ENCODE measurements around the gene PTPRC. TPM values are rescaled to one million over a fixed set of nuclear protein-coding genes. Genes with fewer than 3 reads are reported as not detected.

PTPRC gene
- total RNA-seq, 1 donor from 2014 or later, result not detected

DNA sequence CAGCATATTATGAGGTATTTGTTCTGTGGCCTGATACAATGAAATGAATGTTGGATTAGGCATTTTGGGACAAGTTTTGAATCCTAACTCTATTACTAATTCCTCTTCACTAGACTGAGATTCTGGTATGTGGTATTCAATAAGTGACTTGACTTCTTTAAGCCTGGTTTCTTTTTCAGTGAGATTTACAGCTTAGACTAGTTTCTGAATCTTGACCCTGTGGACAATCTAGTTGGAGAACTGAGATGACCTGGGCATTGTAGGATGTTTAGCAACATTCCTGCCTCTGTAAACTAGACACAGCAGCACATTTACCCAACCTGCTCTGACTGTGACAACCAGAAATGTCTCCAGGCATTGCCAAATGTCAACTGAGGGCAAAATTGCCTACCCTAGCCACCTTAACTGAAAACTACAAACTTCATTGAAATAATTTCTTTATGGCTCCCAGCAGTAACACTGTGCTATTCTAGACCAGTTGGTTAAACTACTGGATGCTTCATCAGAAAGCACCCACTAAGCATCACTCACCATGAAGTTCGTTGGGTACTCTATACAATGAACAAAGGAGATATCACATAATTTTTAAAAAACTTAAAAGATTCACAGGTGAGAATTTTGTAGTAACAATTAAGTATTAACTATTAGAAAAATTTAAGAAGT is 16.8 kb downstream of the PTPRC start:
- TF ChIP-seq, protein P1, sequence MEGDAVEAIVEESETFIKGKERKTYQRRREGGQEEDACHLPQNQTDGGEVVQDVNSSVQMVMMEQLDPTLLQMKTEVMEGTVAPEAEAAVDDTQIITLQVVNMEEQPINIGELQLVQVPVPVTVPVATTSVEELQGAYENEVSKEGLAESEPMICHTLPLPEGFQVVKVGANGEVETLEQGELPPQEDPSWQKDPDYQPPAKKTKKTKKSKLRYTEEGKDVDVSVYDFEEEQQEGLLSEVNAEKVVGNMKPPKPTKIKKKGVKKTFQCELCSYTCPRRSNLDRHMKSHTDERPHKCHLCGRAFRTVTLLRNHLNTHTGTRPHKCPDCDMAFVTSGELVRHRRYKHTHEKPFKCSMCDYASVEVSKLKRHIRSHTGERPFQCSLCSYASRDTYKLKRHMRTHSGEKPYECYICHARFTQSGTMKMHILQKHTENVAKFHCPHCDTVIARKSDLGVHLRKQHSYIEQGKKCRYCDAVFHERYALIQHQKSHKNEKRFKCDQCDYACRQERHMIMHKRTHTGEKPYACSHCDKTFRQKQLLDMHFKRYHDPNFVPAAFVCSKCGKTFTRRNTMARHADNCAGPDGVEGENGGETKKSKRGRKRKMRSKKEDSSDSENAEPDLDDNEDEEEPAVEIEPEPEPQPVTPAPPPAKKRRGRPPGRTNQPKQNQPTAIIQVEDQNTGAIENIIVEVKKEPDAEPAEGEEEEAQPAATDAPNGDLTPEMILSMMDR (IDR thresholded peaks at IDR 0.05; ENCODE audit: unreplicated experiment), result no peak
- DNase-seq (ENCODE audit: low spot score in 2 of 2, unreplicated experiment in 2 of 2), result no peak
- H3K27ac Mint-ChIP-seq, result peak overlapping the region; percentile 12
- H3K4me3 Mint-ChIP-seq, result no peak overlapping the region
- no peaks in the 10 kb centered on the region for H3K36me3 Mint-ChIP-seq
- no peaks in the 10 kb centered on the region for H3K9me3 Mint-ChIP-seq
- no peaks in the 10 kb centered on the region for H3K27me3 Mint-ChIP-seq (ENCODE audit: low read depth)
- H3K4me1 Mint-ChIP-seq, result peaks cover 26% of the 10 kb centered on the region

DNA sequence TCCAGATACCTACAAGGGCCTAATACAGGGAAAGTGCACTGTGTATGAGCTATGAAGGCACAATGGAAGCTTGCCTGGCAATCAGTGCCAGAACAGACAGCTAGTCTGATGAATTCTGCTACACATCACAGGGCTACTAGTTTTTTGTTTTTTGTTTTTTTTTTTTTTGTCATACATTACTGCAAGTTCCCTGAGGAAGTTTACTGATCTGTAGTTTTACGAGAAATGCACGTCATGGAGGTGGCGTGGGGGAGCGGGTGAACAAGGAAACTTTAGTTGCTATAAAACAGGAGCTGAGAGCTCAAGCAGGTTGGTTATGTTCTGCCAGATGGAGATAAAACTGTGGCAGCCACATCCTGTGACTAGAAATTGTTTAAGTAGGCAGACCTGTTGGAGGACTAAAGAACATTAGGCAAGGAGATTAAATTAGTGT is 17.7 kb downstream of the PTPRC start:
- peaks cover 26% of the 10 kb centered on the region for H3K4me1 Mint-ChIP-seq
- no peak for DNase-seq (ENCODE audit: low spot score in 2 of 2, unreplicated experiment in 2 of 2)
- no peaks in the 10 kb centered on the region for H3K27me3 Mint-ChIP-seq (ENCODE audit: low read depth)
- TF ChIP-seq, protein P1 (IDR thresholded peaks at IDR 0.05; ENCODE audit: unreplicated experiment), result no peak
- no peak overlapping the region for H3K4me3 Mint-ChIP-seq
- H3K27ac Mint-ChIP-seq, result peak overlapping the region; percentile 84
- H3K36me3 Mint-ChIP-seq, result no peaks in the 10 kb centered on the region
- H3K9me3 Mint-ChIP-seq, result no peaks in the 10 kb centered on the region

DNA sequence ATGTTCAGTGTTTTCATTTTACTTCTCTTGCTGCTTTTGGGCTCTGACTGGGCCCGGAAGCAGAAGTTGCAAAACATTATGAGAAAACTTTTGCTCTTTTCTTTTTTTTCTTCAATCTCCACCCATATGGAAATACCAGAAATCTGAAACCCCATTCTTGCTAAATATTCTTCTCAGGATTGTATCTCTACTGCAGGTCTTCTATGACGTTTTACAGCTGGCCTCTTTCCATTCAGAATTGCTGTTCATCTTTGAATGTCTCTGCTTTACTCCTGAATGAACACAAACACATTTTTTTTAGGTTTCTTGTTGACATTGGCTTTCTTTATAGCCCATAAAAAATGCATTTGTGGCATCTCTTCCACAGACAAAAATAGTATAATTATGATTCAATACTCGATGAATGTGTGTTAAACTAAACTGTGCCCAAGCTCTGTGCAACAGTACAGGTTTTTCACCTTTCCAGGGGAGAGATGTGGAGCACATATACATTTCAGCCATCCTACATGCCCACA is 18.8 kb downstream of the PTPRC start:
- Mint-ChIP-seq H3K4me3 (no peak overlapping the region), H3K27me3 (ENCODE audit: low read depth) (no peaks in the 10 kb centered on the region), H3K4me1 (peaks cover 21% of the 10 kb centered on the region), H3K27ac (peak overlapping the region; percentile 86), H3K36me3 (no peaks in the 10 kb centered on the region), H3K9me3 (no peaks in the 10 kb centered on the region)
- DNase-seq (ENCODE audit: low spot score in 2 of 2, unreplicated experiment in 2 of 2), result no peak
- TF ChIP-seq, protein P1 (IDR thresholded peaks at IDR 0.05; ENCODE audit: unreplicated experiment), result no peak

DNA sequence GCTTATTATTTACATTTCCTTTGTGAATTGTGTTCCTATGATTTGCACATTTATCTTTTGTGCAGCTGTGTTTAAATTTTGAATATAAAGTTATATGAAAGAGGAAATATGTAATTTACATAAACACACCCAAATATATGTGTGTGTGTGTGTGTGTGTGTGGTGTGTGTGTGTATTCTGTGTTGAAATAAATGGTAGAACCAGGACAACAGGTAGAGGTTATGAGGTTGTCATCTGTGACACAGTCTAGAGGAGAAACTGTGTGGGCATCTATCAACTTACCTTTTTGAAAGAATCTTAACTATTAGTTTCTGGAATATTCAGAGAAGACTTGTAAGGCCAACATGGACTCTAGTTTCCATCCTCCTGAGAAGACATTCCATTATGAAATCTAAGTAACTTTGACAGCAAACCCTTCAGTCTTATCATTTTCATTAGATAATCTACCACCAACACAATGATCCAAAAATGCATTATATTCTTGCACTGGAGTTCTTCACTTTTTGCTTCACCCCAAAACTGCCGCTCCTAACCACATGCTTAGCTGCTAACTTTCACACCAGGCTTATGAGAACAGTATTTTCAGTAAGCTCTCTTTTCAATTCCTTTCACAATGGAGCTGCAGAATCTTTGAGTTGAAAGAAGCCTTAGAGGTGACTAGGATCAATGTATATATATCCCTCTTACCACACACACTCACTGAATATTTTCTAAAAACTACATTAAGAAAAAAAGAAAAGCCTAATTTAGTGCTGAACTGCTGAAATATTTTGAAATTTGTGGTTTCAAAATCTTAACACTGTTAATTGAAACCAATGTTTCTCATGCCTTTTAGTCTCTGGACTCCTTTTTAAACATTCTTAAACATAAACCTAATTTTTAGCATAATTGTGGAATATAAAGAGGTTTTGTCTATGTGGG is 21.8 kb downstream of the PTPRC start:
- Mint-ChIP-seq H3K27me3 (ENCODE audit: low read depth) (no peaks in the 10 kb centered on the region), H3K4me1 (peaks cover 19% of the 10 kb centered on the region), H3K27ac (no peak overlapping the region), H3K4me3 (no peak overlapping the region), H3K36me3 (no peaks in the 10 kb centered on the region), H3K9me3 (no peaks in the 10 kb centered on the region)
- TF ChIP-seq, protein P1 (IDR thresholded peaks at IDR 0.05; ENCODE audit: unreplicated experiment), result no peak
- no peak for DNase-seq (ENCODE audit: low spot score in 2 of 2, unreplicated experiment in 2 of 2)

DNA sequence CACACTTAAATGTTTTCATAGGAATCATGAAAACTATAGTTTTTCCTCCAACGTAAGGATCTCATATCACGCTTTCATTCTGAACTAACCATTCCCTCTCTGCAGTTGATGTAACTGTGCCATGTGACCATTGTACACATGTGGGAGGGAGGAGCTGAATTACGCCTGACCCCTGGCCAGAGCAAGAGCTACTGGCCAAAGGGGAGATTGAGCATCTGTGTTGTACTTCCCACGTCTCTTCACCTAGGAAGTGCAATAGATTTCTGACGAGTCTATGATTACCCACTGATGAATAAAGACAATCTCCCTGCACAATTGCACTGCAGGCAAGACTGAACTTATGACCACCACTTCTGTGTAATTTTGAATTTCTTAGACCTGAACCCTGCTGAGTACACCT is 24.0 kb downstream of the PTPRC start:
- H3K4me1 Mint-ChIP-seq, result peaks cover 15% of the 10 kb centered on the region

More for the DNA sequence above, 24.0 kb downstream of the PTPRC start:
- Mint-ChIP-seq H3K9me3 (no peaks in the 10 kb centered on the region), H3K4me3 (no peak overlapping the region), H3K27ac (no peak overlapping the region), H3K36me3 (no peaks in the 10 kb centered on the region), H3K27me3 (ENCODE audit: low read depth) (no peaks in the 10 kb centered on the region)
- DNase-seq (ENCODE audit: low spot score in 2 of 2, unreplicated experiment in 2 of 2), result no peak
- TF ChIP-seq, protein P1 (IDR thresholded peaks at IDR 0.05; ENCODE audit: unreplicated experiment), result no peak
